Right forelimb (tissue), 1 donor: ENCODE results near the gene DAAM2.
A peak's percentile ranks its signal among the peaks of the same experiment; 100 is the strongest.

Experiments
- DNase-seq: peaks from one replicate; pipeline ENCODE4 v3.0.0-alpha.2; 2018

The DAAM2 gene

DNA sequence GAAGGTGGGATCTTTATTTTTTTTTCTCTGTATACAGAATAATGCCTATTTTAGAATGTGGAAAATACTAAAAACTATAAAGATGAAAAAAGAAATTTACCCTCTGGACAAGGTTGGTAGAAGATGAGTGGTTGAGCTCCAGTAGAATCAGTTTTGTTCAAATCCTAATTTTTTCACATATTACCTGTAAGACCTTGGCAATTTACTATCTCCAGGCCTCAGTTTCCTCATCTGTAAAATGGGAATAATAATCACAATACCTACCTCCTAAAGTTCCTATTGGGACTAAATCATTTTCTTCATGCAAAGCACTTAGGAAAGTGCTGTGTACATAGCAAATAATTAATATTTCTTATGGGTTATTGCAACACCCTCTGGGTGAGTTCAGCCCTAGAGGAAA lies 28.4 kb downstream of the DAAM2 start:
- no peak for DNase-seq

DNA sequence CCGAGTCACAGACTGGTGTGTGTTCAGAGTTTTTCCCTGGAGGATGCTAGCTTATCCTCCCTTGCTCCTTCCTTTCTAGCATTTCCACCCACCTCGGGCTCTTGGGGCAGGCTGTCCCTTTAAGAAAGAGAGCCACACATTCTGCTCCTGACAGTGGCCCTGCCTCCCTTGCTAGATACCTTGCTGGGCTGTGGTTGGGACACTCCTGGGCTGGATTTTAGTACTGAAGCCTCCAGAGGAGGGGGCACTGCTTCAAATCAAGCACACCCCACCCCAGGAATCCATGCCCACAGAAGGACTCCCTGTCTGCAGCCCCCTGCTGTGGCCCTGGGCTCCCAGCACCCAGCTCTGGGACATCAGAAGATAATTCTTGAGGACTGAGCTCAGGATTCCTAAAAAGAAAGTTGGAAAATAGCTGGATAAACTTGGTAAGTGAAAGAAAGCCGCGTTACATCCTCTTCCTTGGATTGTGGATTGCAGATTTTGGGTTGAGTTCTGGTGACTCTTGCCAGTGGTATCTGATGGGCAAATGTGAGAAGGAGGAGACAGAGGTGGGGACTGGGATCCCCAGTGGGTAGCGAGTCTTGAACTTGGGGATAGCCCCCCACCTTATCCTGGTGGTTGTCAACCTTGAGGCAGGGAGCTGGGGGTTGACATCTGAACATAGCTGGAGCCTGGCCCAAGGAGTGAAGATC lies 29.0 kb downstream of the DAAM2 start:
- DNase-seq: no peak

DNA sequence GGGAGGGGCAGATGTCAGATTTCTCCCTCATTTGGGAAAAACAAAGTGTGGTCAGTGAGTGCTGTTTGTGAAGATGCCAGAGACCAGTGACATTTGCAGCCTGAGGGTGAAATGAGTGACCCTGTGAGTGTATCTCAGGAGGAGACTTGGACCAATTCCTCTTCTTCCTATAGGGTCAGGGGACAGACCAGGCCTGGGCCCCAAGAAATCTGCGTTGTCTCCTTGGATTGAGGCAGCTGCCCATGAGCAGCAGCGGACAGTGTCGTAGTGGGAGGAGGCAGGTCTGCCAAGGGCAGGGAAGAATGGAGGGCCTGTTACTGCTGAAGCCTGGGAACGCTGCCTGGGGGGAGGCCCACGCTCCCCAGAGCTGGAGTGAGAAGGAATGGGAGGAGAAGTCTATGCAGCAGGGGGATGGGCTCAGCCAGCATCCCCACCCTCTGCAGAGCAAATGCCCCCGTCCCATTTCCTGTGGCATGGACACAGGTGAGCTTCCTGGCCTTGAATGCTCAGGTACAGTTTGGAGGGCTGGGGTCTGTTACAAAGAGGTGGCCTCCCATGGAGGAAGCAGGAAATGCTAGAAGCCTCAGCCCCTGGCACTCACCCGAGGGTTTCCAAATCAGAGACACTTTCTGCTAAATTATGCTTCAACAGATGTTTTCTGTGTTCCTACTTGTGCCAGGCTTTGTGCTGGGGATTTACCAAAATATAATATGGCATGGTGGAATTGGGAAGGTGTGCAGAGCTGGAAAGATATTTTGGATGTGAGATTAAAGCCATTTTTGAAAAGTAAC lies 29.8 kb downstream of the DAAM2 start:
- DNase-seq: peak; percentile 73

DNA sequence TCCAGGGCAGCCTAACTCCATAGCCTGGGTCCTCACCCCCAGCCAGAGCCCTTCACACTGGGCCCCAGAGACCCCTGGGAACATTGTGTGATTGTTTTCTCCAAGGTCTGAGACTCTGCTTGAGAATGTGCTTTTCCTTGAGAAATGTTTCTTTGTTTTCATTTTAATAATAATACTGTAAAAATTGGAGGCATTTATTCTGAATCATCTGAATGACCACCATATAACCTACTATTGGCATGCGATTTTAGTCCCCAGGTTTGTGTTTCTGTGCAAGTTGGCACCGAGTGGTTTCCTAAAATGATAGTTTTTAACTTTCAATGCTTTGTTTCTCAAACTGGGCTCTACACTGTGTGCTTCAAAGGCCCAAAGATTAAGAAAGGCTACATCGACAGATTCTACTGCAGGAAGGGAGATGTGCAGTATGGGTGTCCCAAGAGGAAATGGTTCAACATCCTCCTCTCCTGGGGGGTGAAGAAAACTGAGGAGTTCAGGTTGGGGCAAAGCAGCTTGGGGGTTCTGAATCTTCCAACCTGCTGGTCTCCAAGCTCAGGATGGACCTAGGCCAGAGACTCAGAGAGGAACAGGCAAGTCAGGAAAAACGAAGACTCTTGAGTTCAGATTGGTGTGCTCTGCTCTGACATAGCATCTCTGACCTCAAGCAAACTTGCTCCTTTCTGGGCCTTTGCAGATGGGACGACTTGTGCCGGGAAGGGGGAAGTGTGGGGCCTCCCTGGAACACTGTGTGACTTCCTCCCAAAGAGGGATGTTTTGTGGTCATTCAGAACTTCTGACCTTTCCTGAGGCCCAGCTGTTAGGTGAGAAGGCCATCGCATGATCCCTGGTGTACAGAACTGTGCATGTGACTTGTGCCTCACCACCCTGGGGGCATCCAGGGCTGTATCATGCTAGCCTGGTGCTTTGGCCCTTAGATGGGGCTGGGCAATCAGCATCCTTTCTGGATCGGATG lies 31.0 kb downstream of the DAAM2 start:
- DNase-seq: no peak

DNA sequence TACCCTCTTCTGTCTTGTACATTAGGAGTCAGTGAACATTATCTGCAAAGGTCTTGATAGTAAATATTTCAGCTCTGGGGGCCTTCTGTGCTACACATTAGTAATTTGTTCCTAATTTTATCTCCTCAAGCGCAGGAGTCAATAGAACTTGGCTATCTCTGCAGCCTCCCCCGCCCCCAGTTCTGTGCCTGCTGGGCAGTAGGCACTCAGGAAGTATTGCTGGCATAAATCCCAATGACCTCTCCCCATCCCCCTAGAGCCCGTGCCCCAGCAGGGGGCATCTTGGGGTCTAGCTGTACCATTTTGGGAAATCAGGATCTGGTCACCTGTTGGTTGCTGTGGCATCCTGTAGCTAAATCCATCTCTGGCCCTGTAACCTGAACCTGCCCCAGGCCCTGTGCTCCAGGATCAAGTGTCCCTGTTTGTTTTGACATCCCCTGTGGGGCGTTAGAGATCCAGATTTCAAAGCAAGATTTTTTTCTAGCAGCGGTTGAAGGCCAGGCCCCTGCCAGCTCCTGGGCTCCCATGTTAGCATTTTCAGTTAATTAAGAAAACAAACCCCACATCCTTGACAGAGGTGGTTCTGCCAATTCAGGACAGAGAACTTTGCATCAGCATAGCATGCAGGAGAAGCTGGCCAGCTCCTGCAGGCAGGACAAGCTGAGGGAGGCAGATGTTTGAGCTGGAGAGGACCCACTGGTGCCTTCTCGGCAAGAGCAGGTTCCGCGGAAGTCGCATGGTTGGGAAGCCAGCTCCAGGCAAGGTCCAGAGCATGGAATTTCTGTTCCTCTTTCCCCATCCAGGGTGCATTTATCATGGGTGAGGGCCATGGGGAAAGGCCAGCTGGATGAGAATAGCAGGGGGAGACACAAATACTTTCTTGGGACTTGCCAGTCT lies 32.1 kb downstream of the DAAM2 start:
- DNase-seq: no peak

DNA sequence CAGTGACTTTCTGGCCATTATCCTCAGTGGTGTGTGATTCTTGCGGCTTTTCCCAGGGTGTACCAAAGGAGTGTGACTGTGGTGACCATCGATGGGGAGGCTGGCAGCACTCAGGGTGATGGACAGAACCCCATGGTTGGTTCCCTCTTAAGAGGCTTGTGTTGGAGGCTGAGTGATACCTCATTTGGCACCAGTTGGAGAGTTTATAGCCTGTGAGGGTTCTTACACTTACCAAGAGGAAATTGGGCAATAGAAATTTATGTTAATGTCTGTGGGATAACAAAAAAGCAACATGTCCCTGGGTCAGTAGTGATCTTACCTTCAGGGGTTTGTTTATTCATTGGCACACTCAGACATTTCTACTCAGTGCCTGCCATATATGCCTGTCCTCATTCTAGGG lies 37.2 kb downstream of the DAAM2 start:
- DNase-seq: no peak

DNA sequence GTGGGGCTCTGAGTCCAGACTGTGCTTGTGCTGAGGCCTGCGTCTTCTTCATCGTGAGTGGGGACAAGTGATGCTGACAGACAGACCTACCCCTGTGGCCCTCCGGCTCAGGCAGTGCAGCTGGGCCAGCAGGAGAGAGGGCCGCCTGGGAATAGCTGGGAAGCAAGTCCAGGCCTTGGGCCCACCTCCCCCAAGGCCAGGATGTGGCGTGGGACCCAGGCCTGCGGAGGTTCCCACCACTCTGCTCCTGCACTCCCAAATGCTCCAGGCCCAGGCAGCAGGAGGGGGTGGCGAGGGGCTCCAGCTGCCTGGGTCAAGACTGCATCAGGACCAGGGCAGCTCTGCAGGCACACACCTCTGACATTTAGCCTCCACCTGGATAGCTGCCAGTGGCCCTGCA lies 38.3 kb downstream of the DAAM2 start:
- DNase-seq: no peak

DNA sequence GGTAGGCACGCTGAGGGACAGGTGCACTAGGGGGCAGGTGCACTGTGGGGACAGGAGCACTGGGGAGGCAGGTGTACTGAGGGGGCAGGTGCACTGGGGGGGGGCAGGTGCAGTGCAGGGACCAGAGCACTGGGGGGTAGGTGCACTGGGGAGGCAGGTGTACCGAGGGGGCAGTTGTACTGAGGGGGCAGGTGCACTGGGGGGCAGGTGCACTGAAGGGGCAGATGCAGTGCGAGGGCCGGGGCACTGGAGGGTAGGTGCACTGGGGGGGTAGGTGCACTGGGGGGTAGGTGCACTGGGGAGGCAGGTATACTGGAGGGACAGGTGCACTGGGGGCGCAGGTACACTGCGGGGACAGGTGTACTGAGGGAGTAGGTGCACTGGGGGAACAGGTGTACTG lies 39.5 kb downstream of the DAAM2 start:
- DNase-seq: no peak

DNA sequence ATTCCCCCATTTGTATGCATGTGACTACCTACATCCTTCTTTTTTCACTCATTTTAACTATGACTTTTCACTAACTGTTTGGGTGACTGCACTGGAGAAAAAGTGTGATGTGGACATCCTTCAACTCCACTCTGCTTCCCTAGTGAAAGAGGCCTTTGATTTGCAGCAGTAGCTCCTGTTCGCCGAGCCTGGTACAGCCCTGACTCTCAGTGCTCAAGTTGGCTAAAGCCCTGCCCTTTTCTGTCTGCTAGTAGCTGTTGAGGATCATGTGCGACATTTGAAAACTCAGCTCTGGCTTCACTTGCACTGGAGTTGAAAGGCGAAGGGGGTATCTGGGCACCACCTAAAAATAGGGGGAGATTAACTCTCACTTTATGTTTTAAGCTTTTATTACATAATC lies 42.1 kb downstream of the DAAM2 start:
- no peak for DNase-seq

DNA sequence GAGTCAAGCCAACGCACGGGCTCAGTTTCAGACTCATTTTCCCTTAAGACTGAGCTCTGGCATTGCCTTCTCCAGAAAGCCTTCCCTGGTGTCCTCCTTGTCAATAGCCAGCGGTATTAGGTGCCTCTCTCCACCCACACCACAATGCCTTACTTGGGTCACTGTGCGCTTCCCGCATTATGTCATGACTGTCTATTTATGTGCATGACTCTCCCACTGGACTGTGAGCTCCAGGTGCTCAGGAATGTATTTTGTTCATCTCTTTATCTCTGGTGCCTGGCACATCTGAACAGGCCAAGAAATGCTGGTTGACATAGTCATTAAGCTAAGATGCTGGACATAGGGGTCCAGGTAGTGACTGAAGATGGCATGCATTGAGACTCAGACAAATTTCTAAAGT lies 42.7 kb downstream of the DAAM2 start:
- no peak for DNase-seq

DNA sequence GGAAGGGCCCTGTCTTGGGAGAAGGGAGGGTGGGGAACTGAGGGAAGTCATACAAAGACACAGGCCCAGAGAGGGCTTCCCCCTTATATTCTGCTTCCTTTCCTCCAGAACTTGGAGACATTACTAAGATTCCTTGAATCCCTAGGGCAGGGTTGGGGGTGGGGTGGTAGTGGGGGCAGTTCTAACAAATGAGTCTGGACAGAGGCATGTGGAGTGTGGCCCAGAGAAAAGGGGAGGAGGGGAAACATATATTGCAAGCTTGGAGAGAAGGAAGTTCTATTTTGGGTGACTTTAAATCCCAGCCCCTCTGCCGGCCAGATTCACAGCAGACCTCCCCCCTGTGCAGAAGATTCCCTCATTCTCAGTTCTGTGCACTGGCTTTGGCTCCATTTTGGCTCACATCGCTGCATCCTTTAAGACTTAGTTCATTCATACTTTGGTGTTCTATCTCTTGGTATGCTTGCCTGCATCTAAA lies 43.7 kb downstream of the DAAM2 start:
- no peak for DNase-seq

DNA sequence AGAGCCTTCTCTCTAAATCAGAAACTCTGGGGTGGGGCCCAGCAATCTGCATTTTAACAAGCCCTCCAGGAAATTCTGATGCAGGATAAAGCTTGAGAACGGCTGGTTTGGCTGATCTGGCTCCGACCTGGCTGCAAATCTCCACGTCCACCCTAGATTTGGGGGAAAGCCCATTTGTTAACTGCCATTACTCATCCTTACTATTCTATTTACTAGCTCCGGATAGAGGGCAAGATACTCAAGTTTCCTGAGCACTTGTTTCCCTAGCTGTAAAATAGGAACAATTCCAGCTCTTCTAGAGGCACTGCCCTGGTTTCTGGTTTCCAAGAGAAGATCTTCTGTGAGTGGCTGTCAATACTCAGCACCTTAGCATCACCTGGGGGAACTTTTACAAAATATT lies 44.4 kb downstream of the DAAM2 start:
- no peak for DNase-seq

DNA sequence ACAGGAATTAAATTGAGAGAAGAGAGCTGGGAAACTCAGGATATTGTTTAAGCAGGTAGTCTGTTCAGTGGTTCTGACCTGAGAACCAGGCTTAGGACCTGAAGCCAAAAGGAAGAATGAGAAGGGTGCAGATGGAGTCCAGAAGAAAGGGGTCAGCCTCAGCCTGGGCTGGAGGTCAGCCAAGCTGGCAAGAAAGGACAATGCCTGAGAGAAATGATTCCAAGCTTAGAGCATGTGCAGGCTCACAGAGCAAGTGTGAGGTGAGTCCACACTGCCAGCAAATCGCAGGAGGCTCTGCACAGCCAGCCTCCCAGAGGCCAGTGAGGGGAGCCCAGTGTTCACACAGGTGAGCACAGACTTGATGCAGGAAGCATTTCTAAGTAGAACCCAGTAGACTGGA lies 47.3 kb downstream of the DAAM2 start:
- DNase-seq: no peak

DNA sequence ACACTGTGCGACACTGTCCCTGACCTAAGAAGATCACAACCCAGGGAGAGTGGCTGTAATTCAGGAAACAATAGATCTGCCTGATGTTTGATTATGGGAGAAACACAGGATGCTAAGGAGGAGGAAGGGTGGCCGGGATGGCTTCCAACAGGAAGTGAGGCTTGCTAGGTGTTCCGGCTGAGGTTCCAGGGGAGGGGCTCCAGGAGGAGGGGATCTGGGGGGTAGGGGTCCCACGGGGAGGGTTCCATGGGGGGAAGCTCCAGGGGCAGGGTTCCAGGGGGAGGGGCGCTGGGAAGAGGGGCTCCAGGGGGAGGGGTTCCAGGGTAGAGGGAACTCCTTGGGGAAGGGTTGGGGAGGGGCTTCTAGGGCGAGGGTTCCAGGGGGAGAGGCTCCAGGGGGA lies 48.6 kb downstream of the DAAM2 start:
- DNase-seq: no peak

DNA sequence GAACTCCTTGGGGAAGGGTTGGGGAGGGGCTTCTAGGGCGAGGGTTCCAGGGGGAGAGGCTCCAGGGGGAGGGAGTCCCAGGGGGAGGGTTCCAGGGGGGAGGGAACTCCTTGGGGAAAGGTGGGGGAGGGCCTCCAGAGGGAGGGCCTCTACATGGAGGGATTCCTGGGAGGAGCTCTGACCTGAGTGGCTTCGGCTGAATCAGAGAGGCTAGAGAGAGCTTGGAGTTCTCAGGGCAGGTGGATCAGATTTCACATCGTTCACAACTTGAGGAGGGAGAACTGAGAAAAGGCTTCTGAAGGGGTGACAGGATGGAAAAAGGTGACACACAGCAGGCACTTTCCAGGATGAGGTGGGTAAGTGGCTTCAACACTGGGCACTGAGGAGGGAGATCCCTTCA lies 49.1 kb downstream of the DAAM2 start:
- no peak for DNase-seq

DNA sequence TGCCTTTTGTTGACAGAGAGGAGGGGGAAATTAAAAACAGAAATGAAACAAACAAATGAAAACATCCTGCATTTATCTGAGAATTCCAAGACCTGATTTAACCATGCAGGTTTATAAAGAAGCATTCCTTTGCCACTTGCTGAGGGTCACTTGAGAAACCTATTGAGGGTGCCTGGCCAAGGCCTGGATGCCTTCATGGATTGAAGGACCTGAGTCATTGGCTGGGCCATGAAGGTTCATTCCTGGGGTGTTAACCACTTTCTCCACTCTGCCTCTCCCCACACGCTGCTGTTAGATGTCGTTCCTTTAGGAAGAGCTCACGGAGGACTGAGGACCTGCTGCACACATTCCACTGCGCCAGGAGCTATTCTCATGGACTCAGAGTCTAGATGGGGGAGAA lies 49.7 kb downstream of the DAAM2 start:
- no peak for DNase-seq

DNA sequence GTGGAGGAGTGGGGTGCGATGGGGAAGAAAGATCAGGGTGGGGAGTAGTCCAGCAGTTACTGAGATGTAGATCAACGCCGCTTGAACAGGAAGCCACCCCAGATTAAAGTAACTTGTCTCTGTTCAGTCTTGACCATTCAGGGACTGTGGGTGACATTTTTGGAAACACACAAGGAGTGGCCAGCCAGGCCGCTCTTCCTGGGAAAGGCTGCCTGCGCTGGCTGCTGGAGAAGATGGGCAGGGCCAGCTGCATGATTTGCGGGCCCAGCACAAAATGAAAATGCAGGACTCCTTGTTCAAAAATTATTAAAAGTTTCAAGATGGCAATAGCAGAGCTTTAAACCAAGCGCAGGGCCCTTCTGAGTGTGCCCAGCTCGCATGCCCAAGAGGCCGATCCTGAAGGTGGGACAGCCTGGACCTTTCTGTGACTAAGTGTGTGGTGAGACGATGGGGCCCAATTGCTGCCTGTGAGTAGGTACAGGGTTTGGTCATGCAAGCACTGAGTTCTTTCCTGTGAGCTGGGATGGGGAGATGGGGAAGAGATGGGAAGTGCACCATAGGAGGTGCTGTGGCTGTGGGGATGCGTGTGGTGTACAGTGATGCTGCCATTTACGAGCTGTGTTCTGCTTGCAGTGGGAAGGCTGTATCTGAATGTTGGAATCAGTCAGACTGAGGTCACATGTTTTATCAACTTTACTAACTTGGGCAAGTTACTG lies 51.3 kb downstream of the DAAM2 start:
- no peak for DNase-seq

DNA sequence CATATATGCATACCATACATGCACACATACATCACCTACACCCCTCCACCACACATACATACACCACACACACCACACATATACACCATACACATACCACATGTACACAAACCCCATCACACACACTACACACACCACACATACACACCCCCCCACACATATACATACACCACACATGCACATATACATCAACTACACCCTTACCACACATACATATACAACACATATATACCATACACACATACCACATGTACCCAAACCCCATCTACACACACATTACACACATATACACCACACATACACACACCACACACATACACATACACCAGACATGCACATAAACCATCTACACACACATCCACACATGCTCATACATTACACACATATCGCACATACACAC lies 52.7 kb downstream of the DAAM2 start:
- DNase-seq: no peak

DNA sequence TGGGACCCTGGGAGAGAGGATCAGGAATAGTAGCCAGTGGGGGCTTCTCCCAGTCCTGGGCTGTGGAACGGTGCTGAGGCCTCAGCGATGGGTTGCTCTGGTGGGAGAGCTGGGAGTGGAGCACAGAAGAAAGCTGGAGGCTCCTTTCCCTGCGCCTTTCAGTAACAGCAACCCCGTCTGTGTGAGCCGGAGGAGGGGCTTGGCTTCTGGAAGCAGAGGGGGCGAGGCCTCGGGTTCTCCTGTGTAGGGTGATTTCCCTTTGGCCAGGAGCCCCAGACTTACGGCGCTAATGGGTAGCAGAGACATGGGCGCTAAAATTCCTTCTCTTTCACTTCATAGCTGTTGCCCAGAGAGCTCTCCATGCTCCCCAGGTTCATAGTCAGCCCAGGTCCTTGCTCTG lies 55.0 kb downstream of the DAAM2 start:
- peak; percentile 64 for DNase-seq

DNA sequence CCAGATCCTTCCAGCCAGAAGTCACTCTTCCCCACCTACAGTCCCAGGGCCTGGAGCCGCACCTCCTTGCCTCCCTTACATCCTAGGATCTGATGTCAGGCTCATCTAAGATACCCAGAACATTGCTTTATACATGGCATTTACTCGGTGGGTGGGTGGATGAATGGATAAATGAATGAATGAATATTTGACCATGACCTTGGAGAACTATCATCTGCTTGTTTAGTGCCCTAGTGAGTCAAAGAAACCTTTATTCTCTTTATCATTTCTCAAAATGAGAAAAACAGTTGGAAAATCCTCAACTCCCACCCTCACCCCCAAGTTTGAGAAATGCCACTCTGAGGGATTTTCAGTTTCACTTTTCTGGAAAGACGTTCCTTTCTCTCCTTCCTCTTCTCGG lies 56.0 kb downstream of the DAAM2 start:
- no peak for DNase-seq

DNA sequence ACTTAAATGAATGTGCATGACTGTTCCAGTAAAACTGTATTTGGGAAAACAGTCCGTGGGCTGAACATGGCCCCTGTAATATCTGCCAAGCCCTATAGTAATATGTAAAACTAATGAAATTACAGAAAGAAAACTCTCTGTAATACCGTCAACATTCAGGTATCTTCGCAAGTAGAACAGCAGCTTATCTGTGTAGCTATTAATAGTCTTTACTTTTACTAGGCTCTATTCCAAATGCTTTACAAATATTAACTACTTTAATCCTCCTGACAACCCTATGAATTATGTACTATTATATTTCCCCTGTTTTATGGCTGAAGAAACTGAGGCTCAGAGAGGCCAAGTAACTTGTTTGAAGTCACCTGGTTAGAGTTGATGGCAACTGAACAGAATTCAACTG lies 57.1 kb downstream of the DAAM2 start:
- no peak for DNase-seq

DNA sequence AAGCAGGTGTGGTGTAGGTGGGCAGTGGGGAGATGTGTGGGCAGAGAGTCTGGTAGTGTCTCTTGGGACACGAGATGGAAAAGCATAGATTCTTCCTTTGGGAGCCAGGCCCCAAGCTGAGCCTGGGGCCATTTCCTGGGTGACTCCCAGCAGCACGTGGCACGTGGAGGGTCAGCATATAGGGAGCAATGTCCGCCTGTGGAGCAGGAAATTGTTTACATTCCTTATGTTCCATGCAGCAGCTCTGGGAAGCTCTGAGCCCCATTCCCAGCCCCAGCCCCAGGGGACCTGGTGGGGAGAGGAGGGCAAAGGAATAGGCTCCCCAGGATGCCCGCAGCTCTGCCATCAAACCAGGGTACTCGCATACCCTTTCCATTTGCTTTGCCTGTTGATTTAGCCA lies 57.6 kb downstream of the DAAM2 start:
- no peak for DNase-seq
